Non-pigmented ciliary epithelial cell (primary cell): ENCODE results near the gene MIPOL1.
A peak's percentile ranks its signal among the peaks of the same experiment; 100 is the strongest.

Source experiments
- DNase-seq: peaks from one replicate; pipeline ENCODE4 v3.0.0-alpha.2; 2010; ENCODE audit warnings: low read depth

The MIPOL1 gene

DNA sequence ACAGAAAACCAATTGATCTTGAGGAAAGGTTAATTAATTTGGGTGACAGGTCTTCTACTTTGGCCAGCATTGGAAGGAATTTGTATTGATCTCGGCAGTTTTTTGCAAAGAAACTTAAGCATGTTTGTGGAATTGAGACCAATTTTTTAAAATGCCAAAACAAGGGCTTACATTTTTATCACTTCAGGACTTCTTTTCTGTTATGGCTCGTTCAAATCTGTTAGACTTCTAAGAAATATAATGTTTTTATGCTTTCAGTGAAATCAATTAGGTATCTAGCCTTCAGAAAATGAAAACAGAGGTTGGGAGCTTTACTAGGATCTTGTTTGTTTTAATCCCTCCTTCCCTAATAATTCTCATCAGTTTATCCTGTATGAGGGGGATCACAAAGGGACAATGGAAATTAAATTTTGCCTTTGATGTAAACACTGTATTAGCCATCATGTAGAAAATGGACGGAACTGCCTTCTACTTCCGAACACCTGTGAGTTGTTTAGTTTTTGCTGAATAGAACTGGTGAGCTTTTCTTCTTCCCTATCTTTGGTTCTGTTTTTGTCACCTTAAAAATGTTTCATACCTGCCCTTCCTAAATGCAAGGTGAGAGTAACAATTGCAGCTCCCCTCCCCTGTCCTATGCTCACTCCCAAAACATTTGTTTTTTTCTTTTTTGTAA is 389.5 kb downstream of the MIPOL1 start:
- DNase-seq = no peak

- no peak for DNase-seq
Observed at GRCh38 chr14:37587881-37588666, 390.3 kb downstream of the MIPOL1 start.

GRCh38 chr14:37588667-37588955 is 390.9 kb downstream of the MIPOL1 start:
- no peak for DNase-seq

GRCh38 chr14:37588956-37589714 is 391.4 kb downstream of the MIPOL1 start:
- no peak for DNase-seq

DNA sequence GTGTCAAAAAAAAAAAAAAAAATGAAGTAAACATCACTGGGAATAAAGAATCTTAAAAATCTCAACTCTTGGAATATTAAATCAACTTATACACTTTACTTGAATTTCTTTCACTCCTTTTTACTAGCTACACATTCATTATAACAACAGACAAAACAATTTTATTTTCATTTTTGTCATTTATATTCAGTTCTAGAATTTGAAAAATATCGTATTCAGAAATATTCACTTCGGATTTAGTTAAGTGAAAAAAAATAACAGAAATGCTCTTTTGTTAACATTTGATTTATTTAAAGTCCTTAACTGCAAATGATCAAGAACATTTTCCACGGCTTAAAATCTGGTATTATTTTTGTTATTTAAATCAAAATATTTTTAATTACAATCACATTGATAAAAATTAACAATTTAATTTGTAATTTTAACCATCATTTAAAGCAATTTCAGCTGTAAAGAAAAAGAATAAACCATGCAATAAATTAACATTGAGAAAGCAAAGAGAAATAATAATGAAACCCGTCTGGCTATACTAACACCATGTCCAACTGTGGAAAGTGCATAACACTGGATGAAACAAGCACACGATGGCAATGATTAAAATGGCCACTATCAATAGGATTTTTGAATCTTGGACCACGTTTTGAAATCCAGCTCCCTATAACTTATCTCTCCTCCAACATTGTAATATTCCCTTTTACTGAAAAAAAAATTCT is 392.1 kb downstream of the MIPOL1 start:
- DNase-seq = no peak

GRCh38 chr14:37590428-37591139 is 392.8 kb downstream of the MIPOL1 start:
- no peak for DNase-seq

- no peak for DNase-seq
Observed at GRCh38 chr14:37591311-37591940, 393.7 kb downstream of the MIPOL1 start.

DNA sequence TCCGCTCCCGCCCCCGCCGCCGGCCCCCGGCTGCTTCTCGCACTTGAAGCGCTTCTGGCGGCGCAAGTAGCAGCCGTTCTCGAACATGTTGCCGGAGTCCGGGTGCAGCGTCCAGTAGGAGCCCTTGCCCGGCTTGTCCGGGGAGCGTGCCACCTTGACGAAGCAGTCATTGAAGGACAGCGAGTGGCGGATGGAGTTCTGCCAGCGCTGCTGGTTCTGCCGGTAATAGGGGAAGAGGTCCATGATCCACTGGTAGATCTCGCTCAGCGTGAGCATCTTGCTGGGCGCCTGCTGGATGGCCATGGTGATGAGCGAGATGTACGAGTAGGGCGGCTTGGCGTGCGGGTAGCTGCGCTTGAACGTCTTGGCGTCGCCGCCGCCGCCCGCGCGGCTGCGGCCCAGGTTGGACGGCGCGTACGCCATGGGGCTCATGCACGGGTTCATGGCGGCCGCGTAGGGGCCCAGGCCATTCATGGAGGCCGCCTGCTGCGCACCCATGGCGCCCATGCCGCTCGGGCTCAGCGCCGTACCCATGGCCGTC is 394.3 kb downstream of the MIPOL1 start:
- DNase-seq = no peak

GRCh38 chr14:37592482-37593408 is 395.0 kb downstream of the MIPOL1 start:
- no peak for DNase-seq

DNA sequence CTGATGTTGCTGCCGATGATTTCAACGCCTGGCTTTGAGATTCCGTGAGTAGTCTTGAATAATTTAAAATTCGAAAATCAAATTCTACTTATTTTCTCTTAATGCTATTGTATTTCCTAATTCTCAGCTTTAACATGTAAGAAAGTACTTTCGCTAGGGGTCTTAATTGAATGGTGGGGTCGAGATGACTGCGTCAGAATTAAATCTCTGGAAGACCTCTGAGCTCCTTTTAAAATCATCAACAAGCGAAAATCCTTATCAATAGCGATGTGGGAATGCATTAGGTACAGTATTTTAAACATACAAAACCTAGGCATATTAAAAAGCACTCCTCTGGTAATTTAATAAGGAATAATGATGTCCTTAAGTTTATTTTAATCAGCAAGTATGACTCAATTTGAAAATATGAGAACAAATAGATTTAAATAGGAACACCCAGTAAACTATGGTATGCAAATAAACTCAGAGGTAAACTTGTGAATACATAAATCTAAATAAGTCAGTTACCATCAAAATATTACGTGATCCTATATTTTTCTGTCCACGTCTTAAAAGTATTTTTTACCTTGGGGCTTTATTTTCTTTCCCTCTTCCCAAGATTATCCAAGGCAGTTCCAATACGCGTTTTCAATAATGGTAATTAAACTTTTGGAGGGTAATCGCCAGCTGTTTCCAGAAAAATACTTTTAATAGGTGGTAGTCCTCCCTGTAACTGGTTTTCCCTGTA is 395.9 kb downstream of the MIPOL1 start:
- no peak for DNase-seq

DNA sequence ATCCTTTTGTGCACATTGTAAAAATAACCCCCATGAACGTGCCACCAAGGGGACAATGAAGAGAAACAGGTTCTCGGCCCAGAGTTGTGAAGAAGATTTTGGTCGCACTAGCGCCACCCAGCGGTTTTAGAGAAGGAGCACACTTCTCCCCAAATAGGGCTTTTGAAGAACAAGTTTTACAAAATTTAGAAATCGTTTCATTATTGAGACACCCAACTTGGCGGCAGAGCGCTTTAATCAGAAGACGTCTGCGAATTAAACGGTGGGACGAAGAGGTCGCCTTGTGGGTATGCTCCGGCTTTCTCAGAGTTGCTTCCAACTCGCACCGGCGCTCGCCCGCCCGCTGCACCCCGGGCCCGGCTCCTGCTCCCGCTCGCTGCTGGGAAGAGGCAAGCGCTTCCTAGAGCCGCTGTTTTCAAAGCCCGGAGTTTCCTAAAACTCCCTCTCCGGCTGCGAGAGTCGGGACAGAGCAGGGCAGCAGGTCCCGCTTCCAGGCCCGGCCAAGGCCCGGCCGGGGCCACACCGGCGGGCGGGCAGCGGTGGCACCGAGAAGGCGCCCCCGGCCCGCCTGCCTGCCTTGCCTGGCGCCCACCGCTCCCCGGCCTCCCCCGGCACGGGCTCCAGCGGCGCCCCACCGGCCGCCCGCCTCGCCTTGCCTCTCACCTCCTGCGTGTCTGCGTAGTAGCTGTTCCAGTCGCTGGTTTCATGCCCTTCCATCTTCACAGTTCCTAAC is 396.7 kb downstream of the MIPOL1 start:
- peak; percentile 31 for DNase-seq

- no peak for DNase-seq
Observed at GRCh38 chr14:37594971-37595808, 397.5 kb downstream of the MIPOL1 start, which contains the start of the genes FOXA1 and TTC6. FOXA1 (minus strand) TSS chr14:37595249; CDS start chr14:37594972, 277 bp downstream. TTC6 (plus strand) TSS chr14:37595629; CDS start chr14:37622065, 26,436 bp downstream.

- no peak for DNase-seq
Observed at GRCh38 chr14:37595809-37596621, 398.3 kb downstream of the MIPOL1 start.

DNA sequence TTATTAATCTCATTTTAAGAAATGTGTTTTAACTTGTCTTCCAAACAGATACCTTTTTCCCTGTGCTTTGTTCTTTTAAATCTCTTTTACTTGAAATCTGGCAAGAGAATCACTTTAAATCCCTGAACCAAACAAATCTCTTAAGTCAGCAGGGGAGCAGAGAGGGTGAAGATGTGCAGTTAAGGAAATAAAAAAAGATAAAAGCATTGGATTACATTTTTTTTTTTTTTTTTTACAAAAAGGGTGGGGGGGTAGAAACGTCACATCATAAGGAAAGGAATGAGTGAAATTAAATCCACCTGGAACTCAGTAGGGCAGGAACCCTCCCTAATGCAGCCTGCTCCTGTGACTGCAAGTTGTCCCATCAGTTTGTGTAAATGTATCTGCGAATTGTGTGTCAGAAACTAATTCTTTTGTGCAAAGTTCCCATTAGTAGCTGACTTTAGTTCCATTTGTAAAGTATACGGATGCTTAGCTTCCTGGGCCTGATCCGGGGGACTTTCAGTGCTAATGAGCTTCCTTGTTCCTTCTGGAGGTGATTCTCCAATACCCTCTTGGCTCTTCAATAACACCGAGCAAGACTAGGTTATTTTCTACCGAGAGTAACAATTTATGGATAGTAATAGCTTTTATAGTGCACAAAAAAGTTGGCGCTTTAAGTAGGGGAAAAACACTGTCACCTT is 399.2 kb downstream of the MIPOL1 start:
- DNase-seq = no peak

- no peak for DNase-seq
Observed at GRCh38 chr14:37597538-37597913, 399.8 kb downstream of the MIPOL1 start.
